WTC11 (cell line): ENCODE data around the gene RSAD1.
"Not testable (repeated sequence)": the region's sequence is repeated elsewhere in the genome, so short reads cannot be mapped to it uniquely, and the experiment has no call there.

Source experiments
- JUN ChIP-seq: sonication (generic); formaldehyde crosslinking; IDR thresholded peaks from 2 replicates; pipeline ENCODE4 v1.8.0; 2023; ENCODE audit warnings: mild to moderate bottlenecking, missing genetic modification reagents
- ZBTB43 ChIP-seq: sonication (generic); formaldehyde crosslinking; IDR thresholded peaks from 2 replicates; pipeline ENCODE4 v1.8.1; 2023; ENCODE audit warnings: mild to moderate bottlenecking, missing genetic modification reagents
- TF ChIP-seq, protein P1 (sequence below): fragments of 200-600 bp; IDR thresholded peaks from 2 replicates; pipeline ENCODE4 v1.8.0; 2022; ENCODE audit warnings: antibody characterized with exemption
- TF ChIP-seq, protein P2 (sequence below): sonication (generic); formaldehyde crosslinking; IDR thresholded peaks from 2 replicates; pipeline ENCODE4 v1.8.1; 2022; ENCODE audit warnings: mild to moderate bottlenecking, missing genetic modification reagents, moderate library complexity, borderline replicate concordance
- TF ChIP-seq, protein P3 (sequence below): sonication (generic); formaldehyde crosslinking; IDR thresholded peaks from 2 replicates; pipeline ENCODE4 v1.8.0; 2022; ENCODE audit warnings: mild to moderate bottlenecking, missing genetic modification reagents
- TF ChIP-seq, protein P4 (sequence below): sonication (generic); formaldehyde crosslinking; conservative IDR thresholded peaks from 2 replicates; pipeline ENCODE4 v1.8.1; 2022; ENCODE audit warnings: mild to moderate bottlenecking, missing genetic modification reagents
- TF ChIP-seq, protein P5 (sequence below): sonication (generic); formaldehyde crosslinking; IDR thresholded peaks from 2 replicates; pipeline ENCODE4 v1.8.0; 2022; ENCODE audit warnings: mild to moderate bottlenecking, missing genetic modification reagents

DNA sequence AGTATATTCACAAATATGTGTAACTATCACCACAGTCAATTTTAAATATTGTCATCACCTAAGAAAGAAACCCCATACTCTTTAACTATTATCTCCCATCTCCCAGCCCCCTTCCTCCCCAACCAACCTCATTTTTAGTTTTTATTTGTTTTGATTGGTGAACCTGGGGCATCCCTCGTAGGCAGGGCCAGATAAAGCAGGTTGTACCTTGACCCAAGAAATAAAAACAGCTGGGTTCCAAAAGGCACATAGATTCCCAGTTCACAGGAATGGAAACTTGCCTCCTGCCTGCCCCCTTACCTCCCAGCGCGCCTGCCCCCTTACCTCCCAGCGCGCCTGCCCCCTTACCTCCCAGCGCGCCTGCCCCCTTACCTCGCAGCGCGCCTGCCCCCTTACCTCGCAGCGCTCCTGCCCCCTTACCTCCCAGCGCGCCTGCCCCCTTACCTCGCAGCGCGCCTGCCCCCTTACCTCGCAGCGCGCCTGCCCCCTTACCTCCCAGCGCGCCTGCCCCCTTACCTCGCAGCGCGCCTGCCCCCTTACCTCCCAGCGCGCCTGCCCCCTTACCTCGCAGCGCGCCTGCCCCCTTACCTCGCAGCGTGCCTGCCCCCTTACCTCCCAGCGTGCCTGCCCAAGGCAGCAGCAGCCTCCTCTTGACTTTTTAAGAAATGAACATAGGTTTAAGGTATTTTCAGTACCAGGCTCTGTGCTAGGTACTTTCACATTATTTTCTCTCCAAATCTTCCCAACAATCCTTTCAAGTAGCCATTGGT lies 2.7 kb upstream of the RSAD1 start:
- TF ChIP-seq, protein P1, sequence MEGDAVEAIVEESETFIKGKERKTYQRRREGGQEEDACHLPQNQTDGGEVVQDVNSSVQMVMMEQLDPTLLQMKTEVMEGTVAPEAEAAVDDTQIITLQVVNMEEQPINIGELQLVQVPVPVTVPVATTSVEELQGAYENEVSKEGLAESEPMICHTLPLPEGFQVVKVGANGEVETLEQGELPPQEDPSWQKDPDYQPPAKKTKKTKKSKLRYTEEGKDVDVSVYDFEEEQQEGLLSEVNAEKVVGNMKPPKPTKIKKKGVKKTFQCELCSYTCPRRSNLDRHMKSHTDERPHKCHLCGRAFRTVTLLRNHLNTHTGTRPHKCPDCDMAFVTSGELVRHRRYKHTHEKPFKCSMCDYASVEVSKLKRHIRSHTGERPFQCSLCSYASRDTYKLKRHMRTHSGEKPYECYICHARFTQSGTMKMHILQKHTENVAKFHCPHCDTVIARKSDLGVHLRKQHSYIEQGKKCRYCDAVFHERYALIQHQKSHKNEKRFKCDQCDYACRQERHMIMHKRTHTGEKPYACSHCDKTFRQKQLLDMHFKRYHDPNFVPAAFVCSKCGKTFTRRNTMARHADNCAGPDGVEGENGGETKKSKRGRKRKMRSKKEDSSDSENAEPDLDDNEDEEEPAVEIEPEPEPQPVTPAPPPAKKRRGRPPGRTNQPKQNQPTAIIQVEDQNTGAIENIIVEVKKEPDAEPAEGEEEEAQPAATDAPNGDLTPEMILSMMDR = not testable (repeated sequence)
- TF ChIP-seq, protein P2, sequence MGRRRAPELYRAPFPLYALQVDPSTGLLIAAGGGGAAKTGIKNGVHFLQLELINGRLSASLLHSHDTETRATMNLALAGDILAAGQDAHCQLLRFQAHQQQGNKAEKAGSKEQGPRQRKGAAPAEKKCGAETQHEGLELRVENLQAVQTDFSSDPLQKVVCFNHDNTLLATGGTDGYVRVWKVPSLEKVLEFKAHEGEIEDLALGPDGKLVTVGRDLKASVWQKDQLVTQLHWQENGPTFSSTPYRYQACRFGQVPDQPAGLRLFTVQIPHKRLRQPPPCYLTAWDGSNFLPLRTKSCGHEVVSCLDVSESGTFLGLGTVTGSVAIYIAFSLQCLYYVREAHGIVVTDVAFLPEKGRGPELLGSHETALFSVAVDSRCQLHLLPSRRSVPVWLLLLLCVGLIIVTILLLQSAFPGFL = not testable (repeated sequence)
- TF ChIP-seq, protein P3, sequence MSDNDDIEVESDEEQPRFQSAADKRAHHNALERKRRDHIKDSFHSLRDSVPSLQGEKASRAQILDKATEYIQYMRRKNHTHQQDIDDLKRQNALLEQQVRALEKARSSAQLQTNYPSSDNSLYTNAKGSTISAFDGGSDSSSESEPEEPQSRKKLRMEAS (CRISPR knock-in tag) = not testable (repeated sequence)
- TF ChIP-seq, protein P4, sequence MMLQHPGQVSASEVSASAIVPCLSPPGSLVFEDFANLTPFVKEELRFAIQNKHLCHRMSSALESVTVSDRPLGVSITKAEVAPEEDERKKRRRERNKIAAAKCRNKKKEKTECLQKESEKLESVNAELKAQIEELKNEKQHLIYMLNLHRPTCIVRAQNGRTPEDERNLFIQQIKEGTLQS (CRISPR knock-in tag) = not testable (repeated sequence)
- TF ChIP-seq, protein P5, sequence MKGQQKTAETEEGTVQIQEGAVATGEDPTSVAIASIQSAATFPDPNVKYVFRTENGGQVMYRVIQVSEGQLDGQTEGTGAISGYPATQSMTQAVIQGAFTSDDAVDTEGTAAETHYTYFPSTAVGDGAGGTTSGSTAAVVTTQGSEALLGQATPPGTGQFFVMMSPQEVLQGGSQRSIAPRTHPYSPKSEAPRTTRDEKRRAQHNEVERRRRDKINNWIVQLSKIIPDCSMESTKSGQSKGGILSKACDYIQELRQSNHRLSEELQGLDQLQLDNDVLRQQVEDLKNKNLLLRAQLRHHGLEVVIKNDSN (CRISPR knock-in tag) = not testable (repeated sequence)
- not testable (repeated sequence) for TF ChIP-seq ZBTB43, JUN (CRISPR knock-in tag)
